ENCODE measurements around the gene SAMD1.
"Not testable (repeated sequence)": the region's sequence is repeated elsewhere in the genome, so short reads cannot be mapped to it uniquely, and the experiment has no call there.

SAMD1 gene

DNA sequence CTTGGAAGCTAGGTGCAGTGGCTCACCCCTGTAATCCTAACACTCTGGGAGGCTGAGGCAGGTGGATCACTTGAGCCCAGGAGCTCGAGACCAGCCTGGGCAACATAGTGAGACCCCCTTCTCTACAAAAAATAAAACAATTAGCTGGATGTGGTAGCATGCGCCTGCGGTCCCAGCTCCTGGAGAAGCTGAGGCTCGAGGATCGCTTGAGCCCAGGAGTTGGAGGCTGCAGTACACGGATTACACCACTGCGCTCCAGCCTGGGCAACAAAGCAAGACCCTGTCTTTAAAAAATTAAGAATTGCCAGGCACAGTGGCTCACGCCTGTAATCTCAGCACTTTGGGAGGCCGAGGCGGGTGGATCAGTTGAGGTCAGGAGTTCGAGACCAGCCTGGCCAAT is 39.6 kb downstream of the SAMD1 start:
- TF ChIP-seq, protein P1, sequence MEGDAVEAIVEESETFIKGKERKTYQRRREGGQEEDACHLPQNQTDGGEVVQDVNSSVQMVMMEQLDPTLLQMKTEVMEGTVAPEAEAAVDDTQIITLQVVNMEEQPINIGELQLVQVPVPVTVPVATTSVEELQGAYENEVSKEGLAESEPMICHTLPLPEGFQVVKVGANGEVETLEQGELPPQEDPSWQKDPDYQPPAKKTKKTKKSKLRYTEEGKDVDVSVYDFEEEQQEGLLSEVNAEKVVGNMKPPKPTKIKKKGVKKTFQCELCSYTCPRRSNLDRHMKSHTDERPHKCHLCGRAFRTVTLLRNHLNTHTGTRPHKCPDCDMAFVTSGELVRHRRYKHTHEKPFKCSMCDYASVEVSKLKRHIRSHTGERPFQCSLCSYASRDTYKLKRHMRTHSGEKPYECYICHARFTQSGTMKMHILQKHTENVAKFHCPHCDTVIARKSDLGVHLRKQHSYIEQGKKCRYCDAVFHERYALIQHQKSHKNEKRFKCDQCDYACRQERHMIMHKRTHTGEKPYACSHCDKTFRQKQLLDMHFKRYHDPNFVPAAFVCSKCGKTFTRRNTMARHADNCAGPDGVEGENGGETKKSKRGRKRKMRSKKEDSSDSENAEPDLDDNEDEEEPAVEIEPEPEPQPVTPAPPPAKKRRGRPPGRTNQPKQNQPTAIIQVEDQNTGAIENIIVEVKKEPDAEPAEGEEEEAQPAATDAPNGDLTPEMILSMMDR (IDR thresholded peaks at IDR 0.05; ENCODE audit: low read depth, low read length), result peak; percentile 6
- DNase-seq (ENCODE audit: low read depth in 2 of 2); H3K4me3 ChIP-seq (replicated peaks in 1 of 2; ENCODE audit: low read depth in 2 of 2, low read length in 2 of 2): not testable (repeated sequence)

DNA sequence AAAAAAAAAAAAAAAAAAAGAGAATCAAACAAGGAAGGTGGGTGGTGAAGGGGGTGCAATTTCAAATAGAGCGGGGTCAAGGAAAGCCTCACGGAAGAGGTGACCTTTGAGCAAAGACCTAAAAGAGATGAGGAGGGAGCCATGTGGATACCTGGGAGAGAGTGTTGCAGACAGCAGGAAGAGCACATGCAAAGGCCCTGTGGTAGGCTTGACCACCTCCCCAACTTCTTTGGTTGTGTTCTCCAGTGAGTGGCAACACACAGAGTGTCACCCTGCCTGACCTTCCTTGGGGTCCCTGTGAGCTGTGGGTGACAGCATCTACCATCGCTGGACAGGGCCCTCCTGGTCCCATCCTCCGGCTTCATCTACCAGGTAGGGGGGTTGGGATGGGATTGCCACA is 40.0 kb downstream of the SAMD1 start:
- no peak for DNase-seq (ENCODE audit: low read depth in 2 of 2)
- no peak overlapping the region for H3K4me3 ChIP-seq (replicated peaks in 1 of 2; ENCODE audit: low read depth in 2 of 2, low read length in 2 of 2)
- TF ChIP-seq, protein P1 (IDR thresholded peaks at IDR 0.05; ENCODE audit: low read depth, low read length), result no peak

DNA sequence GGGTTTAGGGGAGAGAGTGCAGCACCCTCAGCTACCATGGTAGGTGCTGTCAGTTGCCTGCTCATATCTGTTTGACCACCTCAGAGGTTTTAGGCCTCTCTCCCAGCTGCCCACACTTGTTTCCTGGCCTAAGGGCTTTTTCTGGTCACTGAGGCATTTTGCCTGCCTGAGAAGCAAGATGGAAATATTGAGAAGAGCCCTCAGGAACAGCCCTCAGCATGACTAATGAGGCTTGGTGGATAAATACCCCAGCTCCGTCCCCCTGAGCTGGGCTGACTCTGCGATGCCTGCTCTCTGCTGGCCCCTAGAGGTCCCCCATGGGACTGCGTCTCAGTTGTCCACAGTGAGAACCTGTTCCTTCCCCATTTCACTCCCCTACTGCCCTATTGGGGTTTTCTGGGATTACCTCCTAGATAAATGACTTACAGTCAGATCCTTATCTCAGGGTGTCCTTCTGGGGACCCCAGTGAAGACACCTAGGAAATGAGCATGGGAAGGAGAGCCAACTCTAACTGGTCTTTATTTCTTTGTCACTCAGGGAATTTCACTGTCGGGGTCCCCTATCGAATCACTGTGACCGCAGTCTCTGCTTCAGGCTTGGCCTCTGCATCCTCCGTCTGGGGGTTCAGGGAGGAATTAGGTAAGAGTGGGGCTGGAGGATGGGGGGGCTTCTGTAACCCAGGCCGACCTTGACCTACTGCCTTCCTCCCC is 42.0 kb downstream of the SAMD1 start:
- DNase-seq (ENCODE audit: low read depth in 2 of 2), result peak in 1 of 2 donors; percentile 46
- H3K4me3 ChIP-seq (replicated peaks in 1 of 2; ENCODE audit: low read depth in 2 of 2, low read length in 2 of 2), result no peak overlapping the region
- TF ChIP-seq, protein P1 (IDR thresholded peaks at IDR 0.05; ENCODE audit: low read depth, low read length), result peak; percentile 95

DNA sequence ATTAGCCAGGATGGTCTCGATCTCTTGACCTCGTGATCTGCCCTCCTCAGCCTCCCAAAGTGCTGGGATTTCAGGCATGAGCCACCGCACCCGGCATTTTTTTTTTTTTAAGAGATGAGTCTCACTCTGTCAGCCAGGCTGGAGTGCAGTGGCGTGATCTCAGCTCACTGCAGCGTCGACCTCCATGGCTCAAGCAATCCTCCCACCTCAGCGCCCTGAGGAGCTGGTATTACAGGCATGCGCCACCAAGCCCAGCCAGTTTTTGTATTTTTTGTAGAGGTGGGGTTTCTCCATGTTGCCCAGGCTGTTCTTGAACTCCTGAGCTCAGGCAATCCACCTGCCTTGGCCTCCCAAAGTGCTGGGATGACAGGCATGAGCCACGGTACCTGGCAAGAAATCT is 42.7 kb downstream of the SAMD1 start:
- not testable (repeated sequence) for DNase-seq (ENCODE audit: low read depth in 2 of 2); H3K4me3 ChIP-seq (replicated peaks in 1 of 2; ENCODE audit: low read depth in 2 of 2, low read length in 2 of 2)

DNA sequence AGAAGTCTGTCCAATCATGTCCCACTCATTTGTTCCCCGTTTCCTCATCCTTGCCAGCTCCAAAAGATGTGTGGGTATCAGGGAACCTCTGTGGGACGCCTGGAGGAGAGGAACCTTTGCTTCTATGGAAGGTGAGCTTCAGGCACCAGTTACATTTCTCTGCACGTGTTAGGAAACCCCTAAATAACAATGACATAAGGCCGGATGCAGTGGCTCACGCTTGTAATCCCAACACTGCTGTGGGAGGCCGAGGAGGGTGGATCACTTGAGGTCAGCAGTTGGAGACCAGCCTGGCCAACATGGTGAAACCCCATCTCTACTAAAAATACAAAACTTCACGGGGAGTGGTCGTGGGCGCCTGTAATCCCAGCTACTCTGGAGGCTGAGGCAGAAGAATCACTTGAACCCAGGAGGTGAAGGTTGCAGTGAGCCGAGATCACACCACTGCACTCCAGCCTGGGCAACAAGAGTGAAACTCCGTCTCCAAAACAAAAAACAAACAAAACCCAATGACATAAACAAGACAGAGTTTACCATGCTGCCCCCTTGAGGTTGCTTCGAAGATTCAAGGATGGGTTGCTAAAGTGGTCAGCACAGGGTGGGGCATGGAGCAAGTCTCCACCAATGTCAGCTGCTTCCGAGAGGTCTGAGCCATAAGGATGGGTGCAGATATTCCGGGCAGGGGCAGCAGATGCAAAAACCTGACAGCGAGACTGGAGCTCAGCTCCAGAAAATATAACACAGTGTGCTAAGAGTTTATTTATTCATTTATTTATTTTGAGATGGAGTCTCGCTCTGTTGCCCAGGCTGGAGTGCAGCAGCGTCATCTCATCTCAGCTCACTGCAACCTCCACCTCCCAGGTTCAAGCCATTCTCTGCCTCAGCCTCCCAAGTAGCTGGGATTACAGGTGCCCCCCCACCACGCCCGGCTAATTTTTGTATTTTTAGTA is 47.6 kb downstream of the SAMD1 start:
- peak; percentile 87 to 89 for DNase-seq (ENCODE audit: low read depth in 2 of 2)
- H3K4me3 ChIP-seq (replicated peaks in 1 of 2; ENCODE audit: low read depth in 2 of 2, low read length in 2 of 2), result not testable (repeated sequence)
- TF ChIP-seq, protein P1 (IDR thresholded peaks at IDR 0.05; ENCODE audit: low read depth, low read length), result peak; percentile 61

DNA sequence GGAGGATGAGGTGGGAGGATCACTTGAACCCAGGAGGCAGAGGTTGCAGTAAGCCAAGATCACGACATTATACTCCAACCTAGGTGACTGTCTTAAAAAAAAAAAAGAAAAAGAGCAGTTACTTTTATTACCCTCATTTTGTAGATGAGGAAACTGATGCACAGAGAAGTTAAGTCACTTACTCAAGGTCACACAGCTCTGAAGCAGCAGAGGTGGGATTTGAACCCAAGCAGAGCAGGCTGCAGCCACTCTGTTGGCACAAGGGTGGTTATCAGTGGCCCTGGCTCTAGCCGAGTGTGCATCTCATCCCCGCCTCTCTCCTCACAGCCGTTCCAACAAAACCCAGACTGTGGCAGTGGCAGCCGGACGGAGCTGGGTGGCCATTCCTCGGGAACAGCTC is 51.4 kb downstream of the SAMD1 start:
- H3K4me3 ChIP-seq (replicated peaks in 1 of 2; ENCODE audit: low read depth in 2 of 2, low read length in 2 of 2), result no peak overlapping the region
- TF ChIP-seq, protein P1 (IDR thresholded peaks at IDR 0.05; ENCODE audit: low read depth, low read length), result no peak
- DNase-seq (ENCODE audit: low read depth in 2 of 2), result no peak

Data from cardiac fibroblast (primary cell).